ENCODE results near the gene PRSS33. TPM values are rescaled to one million over a fixed set of nuclear protein-coding genes. Genes with fewer than 3 reads are reported as not detected.

The PRSS33 gene
- total RNA-seq, 4 donors from 2014 or later, result not detected

- intact Hi-C loops (cut with DNase I; ENCODE audit: low total_unique reads), result no loop called here
These were observed 24.2 kb downstream of the PRSS33 start for GRCh38 chr16:2763173-2763572.

GRCh38 chr16:2762711-2763110 is 24.6 kb downstream of the PRSS33 start:
- WGBS, 2 donors, result 97 to 98% methylated on average over 13 of the region's 13 CpGs
- TF ChIP-seq, protein P1, sequence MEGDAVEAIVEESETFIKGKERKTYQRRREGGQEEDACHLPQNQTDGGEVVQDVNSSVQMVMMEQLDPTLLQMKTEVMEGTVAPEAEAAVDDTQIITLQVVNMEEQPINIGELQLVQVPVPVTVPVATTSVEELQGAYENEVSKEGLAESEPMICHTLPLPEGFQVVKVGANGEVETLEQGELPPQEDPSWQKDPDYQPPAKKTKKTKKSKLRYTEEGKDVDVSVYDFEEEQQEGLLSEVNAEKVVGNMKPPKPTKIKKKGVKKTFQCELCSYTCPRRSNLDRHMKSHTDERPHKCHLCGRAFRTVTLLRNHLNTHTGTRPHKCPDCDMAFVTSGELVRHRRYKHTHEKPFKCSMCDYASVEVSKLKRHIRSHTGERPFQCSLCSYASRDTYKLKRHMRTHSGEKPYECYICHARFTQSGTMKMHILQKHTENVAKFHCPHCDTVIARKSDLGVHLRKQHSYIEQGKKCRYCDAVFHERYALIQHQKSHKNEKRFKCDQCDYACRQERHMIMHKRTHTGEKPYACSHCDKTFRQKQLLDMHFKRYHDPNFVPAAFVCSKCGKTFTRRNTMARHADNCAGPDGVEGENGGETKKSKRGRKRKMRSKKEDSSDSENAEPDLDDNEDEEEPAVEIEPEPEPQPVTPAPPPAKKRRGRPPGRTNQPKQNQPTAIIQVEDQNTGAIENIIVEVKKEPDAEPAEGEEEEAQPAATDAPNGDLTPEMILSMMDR (IDR thresholded peaks at IDR 0.05), result no peak
- no peak for TF ChIP-seq POLR2A (IDR thresholded peaks at IDR 0.05)
- no peak for DNase-seq (ENCODE audit: low spot score in 2 of 2)
- no peak overlapping the region for H3K4me3 ChIP-seq (ENCODE audit: low read depth, poor library complexity, severe bottlenecking)
- intact Hi-C loops (cut with DNase I; ENCODE audit: low total_unique reads), result no loop called here

More at GRCh38 chr16:2763173-2763572, 24.2 kb downstream of the PRSS33 start:
- no peak overlapping the region for H3K4me3 ChIP-seq (ENCODE audit: low read depth, poor library complexity, severe bottlenecking)
- no peak for TF ChIP-seq POLR2A (IDR thresholded peaks at IDR 0.05)
- TF ChIP-seq, protein P1 (IDR thresholded peaks at IDR 0.05), result no peak
- WGBS, 2 donors, result 90 to 95% methylated on average over 6 of the region's 6 CpGs
- no peak for DNase-seq (ENCODE audit: low spot score in 2 of 2)

GRCh38 chr16:2761886-2762583 is 25.3 kb downstream of the PRSS33 start:
- TF ChIP-seq POLR2A (IDR thresholded peaks at IDR 0.05), result no peak
- intact Hi-C loops (cut with DNase I; ENCODE audit: low total_unique reads), result no loop called here
- 96 to 97% methylated on average over 42 of the region's 42 CpGs for WGBS, 2 donors
- H3K4me3 ChIP-seq (ENCODE audit: low read depth, poor library complexity, severe bottlenecking), result no peak overlapping the region
- no peak for DNase-seq (ENCODE audit: low spot score in 2 of 2)

- TF ChIP-seq, protein P1 (IDR thresholded peaks at IDR 0.05), result no peak
- 96 to 97% methylated on average over 10 of the region's 10 CpGs for WGBS, 2 donors
- no peak for DNase-seq (ENCODE audit: low spot score in 2 of 2)
- H3K4me3 ChIP-seq (ENCODE audit: low read depth, poor library complexity, severe bottlenecking), result no peak overlapping the region
- intact Hi-C loops (cut with DNase I; ENCODE audit: low total_unique reads), result no loop called here
These were observed 25.9 kb downstream of the PRSS33 start for GRCh38 chr16:2761472-2761871.

DNA sequence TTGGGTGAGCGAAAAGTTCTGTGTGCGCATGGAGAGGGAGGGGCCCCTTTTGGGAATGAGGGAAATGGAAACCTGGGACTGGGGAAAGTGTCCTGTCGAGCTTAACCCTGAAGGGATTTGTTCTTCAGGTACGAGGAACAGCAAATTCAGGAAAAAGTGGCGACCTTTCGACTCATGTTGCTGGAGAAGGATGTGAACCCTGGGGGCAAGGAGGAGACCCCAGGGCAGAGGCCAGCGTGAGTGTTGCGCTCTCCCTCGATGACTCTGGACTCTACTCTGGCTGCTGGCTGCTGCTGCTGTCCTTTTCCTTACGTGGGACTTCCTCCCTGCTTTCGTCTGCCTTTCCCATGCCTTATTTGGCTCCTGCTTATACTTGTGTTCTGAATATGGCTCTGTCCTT is 30.0 kb downstream of the PRSS33 start:
- H3K4me3 ChIP-seq (ENCODE audit: low read depth, poor library complexity, severe bottlenecking), result no peak overlapping the region
- WGBS, 2 donors, result 67 to 75% methylated on average over 11 of the region's 11 CpGs
- TF ChIP-seq, protein P1 (IDR thresholded peaks at IDR 0.05), result no peak
- no peak for TF ChIP-seq POLR2A (IDR thresholded peaks at IDR 0.05)
- intact Hi-C loops (cut with DNase I; ENCODE audit: low total_unique reads), result no loop called here
- DNase-seq (ENCODE audit: low spot score in 2 of 2), result no peak

DNA sequence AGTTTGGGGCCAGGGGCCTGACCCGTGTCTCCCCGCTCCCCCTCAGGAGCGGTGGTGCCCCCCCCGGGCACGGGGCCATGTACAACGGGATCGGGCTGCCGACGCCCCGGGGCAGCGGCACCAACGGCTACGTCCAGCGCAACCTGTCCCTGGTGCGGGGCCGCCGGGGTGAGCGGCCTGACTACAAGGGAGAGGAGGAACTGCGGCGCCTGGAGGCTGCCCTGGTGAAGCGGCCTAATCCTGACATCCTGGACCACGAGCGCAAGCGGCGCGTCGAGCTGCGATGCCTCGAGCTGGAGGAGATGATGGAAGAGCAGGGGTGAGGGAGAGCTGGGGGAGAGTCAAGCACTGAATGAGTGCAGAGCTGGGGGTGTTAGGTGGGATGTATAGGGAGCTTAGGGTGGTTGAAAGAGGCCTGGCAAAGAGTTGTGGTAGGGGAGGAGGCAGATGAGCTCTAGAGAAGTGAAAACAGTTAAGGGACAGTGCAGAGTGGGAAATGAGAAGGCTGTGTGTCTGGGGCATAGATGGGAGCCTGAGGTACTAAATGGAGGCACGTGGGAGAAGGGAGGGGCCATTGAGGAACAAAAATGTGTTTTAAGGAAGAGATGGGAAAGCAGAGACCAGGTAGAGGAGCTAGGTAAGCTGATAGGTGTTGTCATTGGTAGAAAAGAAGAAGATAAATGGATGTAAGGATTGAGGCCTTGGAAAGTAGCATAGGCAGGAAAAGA is 30.9 kb downstream of the PRSS33 start:
- no peak overlapping the region for H3K4me3 ChIP-seq (ENCODE audit: low read depth, poor library complexity, severe bottlenecking)
- DNase-seq (ENCODE audit: low spot score in 2 of 2), result no peak
- intact Hi-C loops (cut with DNase I; ENCODE audit: low total_unique reads), result no loop called here
- TF ChIP-seq POLR2A (IDR thresholded peaks at IDR 0.05), result no peak
- TF ChIP-seq, protein P1 (IDR thresholded peaks at IDR 0.05), result no peak
- WGBS, 2 donors, result 84 to 89% methylated on average over 30 of the region's 30 CpGs
